OCI-LY1 (cell line): ENCODE results near the gene SFT2D1.

ENCODE experiments used
- H2AFZ ChIP-seq: fragments of 200-600 bp; sonication (generic), shearing (Covaris generic); 2 replicates; pipeline ENCODE4 v1.6.0; 2014; ENCODE audit warnings: antibody characterized with exemption, mild to moderate bottlenecking, low read length
- H3F3A ChIP-seq: fragments of 200-600 bp; sonication (generic), shearing (Covaris generic); 2 replicates; pipeline ENCODE4 v1.6.0; 2014; ENCODE audit warnings: mild to moderate bottlenecking, antibody characterized with exemption, low read length, moderate library complexity; ENCODE audit not compliant: insufficient read depth
- H3K27ac ChIP-seq: fragments of 200-600 bp; sonication (generic); 2 replicates; pipeline ENCODE4 v1.5.1; 2014; ENCODE audit warnings: low read length, mixed run types, mild to moderate bottlenecking, low read depth; ENCODE audit not compliant: poor library complexity, severe bottlenecking
- H3K27me3 ChIP-seq: fragments of 200-600 bp; sonication (generic); 2 replicates; pipeline ENCODE4 v1.6.0; 2014; ENCODE audit warnings: antibody characterized with exemption, mild to moderate bottlenecking, low read length, moderate library complexity; ENCODE audit not compliant: insufficient read depth
- H3K36me3 ChIP-seq: fragments of 200-600 bp; sonication (generic); 2 replicates; pipeline ENCODE4 v1.6.1; 2014; ENCODE audit warnings: mild to moderate bottlenecking, antibody characterized with exemption, low read length, moderate library complexity, mixed read lengths; ENCODE audit not compliant: insufficient read depth
- H3K4me1 ChIP-seq: fragments of 200-600 bp; sonication (generic); 2 replicates; pipeline ENCODE4 v1.5.1; 2014; ENCODE audit warnings: mild to moderate bottlenecking, low read length, moderate library complexity; ENCODE audit not compliant: insufficient read depth, severe bottlenecking
- H3K4me2 ChIP-seq: fragments of 200-600 bp; sonication (generic), shearing (Covaris generic); 2 replicates; pipeline ENCODE4 v1.6.1; 2014; ENCODE audit warnings: low read length
- H3K4me3 ChIP-seq: fragments of 200-600 bp; sonication (generic); 2 replicates; pipeline ENCODE4 v1.5.1; 2014; ENCODE audit warnings: low read length, low read depth, mild to moderate bottlenecking, mixed read lengths; ENCODE audit not compliant: poor library complexity, severe bottlenecking
- H3K79me2 ChIP-seq: fragments of 200-600 bp; shearing (Covaris generic); 2 replicates; pipeline ENCODE4 v1.6.1; 2016; ENCODE audit warnings: mixed run types, low read length, mixed read lengths; ENCODE audit not compliant: insufficient read depth
- H3K9ac ChIP-seq: fragments of 200-600 bp; sonication (generic), shearing (Covaris generic); 2 replicates; pipeline ENCODE4 v1.6.1; 2014; ENCODE audit warnings: mild to moderate bottlenecking, low read length, mixed read lengths
- H3K9me2 ChIP-seq: fragments of 200-600 bp; sonication (generic), shearing (Covaris generic); 2 replicates; pipeline ENCODE4 v1.6.1; 2014; ENCODE audit warnings: low read depth, mild to moderate bottlenecking, low read length, mixed read lengths
- H3K9me3 ChIP-seq: fragments of 200-600 bp; shearing (Covaris generic); 2 replicates; pipeline ENCODE4 v1.6.1; 2014; ENCODE audit warnings: low read length, mixed read lengths
- H4K20me1 ChIP-seq: fragments of 200-600 bp; sonication (generic), shearing (Covaris generic); 2 replicates; pipeline ENCODE4 v1.6.0; 2016; ENCODE audit warnings: mild to moderate bottlenecking, low read length; ENCODE audit not compliant: insufficient read depth
- CTCF ChIP-seq: fragments of 200-600 bp; sonication (generic), shearing (Covaris generic); IDR thresholded peaks from 2 replicates; pipeline ENCODE4 v1.5.1; 2017; ENCODE audit warnings: mild to moderate bottlenecking, antibody characterized with exemption, low read length, moderate library complexity, mixed read lengths
- EZH2 ChIP-seq: fragments of 200-600 bp; sonication (generic), shearing (Covaris generic); IDR thresholded peaks from 2 replicates; pipeline ENCODE4 v1.8.0; 2017; ENCODE audit warnings: borderline replicate concordance, mixed run types, mild to moderate bottlenecking, antibody characterized with exemption, low read length, moderate library complexity, mixed read lengths

SFT2D1 gene

GRCh38 chr6:166274739-166275370 is 67.5 kb downstream of the SFT2D1 start:
- no peaks in the 10 kb centered on the region for H3F3A ChIP-seq
- no peak overlapping the region for H3K9ac ChIP-seq
- H3K27me3 ChIP-seq, result no peaks in the 10 kb centered on the region
- peaks cover 4% of the 10 kb centered on the region for H3K4me1 ChIP-seq
- H3K36me3 ChIP-seq, result no peaks in the 10 kb centered on the region
- no peaks in the 10 kb centered on the region for H3K79me2 ChIP-seq
- H3K9me3 ChIP-seq, result no peaks in the 10 kb centered on the region
- no peak overlapping the region for H3K4me3 ChIP-seq
- no peak overlapping the region for H3K27ac ChIP-seq
- H2AFZ ChIP-seq, result no peak overlapping the region
- no peaks in the 10 kb centered on the region for H3K9me2 ChIP-seq
- TF ChIP-seq EZH2 (no peak), CTCF (no peak)
- H3K4me2 ChIP-seq, result no peak overlapping the region
- no peaks in the 10 kb centered on the region for H4K20me1 ChIP-seq

- no peaks in the 10 kb centered on the region for H3K79me2 ChIP-seq
- no peak overlapping the region for H3K4me2 ChIP-seq
Measured at GRCh38 chr6:166274163-166274562, 68.2 kb downstream of the SFT2D1 start.

GRCh38 chr6:166271376-166271765 is 71.0 kb downstream of the SFT2D1 start:
- H3F3A ChIP-seq, result no peaks in the 10 kb centered on the region
- H3K9me2 ChIP-seq, result no peaks in the 10 kb centered on the region
- no peak overlapping the region for H3K27ac ChIP-seq
- H3K36me3 ChIP-seq, result no peaks in the 10 kb centered on the region
- no peaks in the 10 kb centered on the region for H4K20me1 ChIP-seq
- H3K4me2 ChIP-seq, result no peak overlapping the region
- peaks cover 6% of the 10 kb centered on the region; the same call in 1 of the 2 replicates for H3K27me3 ChIP-seq
- H3K9ac ChIP-seq, result no peak overlapping the region
- no peaks in the 10 kb centered on the region for H3K79me2 ChIP-seq
- H3K4me3 ChIP-seq, result no peak overlapping the region
- H2AFZ ChIP-seq, result no peak overlapping the region
- TF ChIP-seq CTCF (no peak), EZH2 (no peak)
- no peaks in the 10 kb centered on the region for H3K9me3 ChIP-seq
- H3K4me1 ChIP-seq, result peaks cover 4% of the 10 kb centered on the region

More at GRCh38 chr6:166274163-166274562, 68.2 kb downstream of the SFT2D1 start:
- Histone ChIP-seq H4K20me1 (no peaks in the 10 kb centered on the region), H3K27me3 (no peaks in the 10 kb centered on the region), H3K9me2 (no peaks in the 10 kb centered on the region), H3K27ac (no peak overlapping the region), H3K4me1 (peaks cover 4% of the 10 kb centered on the region), H2AFZ (no peak overlapping the region), H3K36me3 (no peaks in the 10 kb centered on the region), H3K9ac (no peak overlapping the region), H3K4me3 (no peak overlapping the region), H3F3A (no peaks in the 10 kb centered on the region), H3K9me3 (no peaks in the 10 kb centered on the region)
- TF ChIP-seq EZH2 (no peak), CTCF (no peak)
